Mesodermal cell (in vitro differentiated cells): ENCODE measurements around the gene CHPF.

ENCODE experiments used
- H3K27ac ChIP-seq: 2 replicates; pipeline ENCODE4 v1.7.0; 2013; ENCODE audit warnings: mild to moderate bottlenecking, low read depth, low read length, moderate library complexity; ENCODE audit not compliant: severe bottlenecking
- H3K36me3 ChIP-seq: 2 replicates; pipeline ENCODE4 v1.7.1; 2013; ENCODE audit warnings: mild to moderate bottlenecking, low read length, moderate library complexity; ENCODE audit not compliant: control insufficient read depth, insufficient read depth
- H3K4me1 ChIP-seq: one replicate; pipeline ENCODE4 v1.7.1; 2013; ENCODE audit warnings: mild to moderate bottlenecking, low read length; ENCODE audit not compliant: insufficient read depth, control insufficient read depth, poor library complexity, severe bottlenecking
- H3K4me3 ChIP-seq: 2 replicates; pipeline ENCODE4 v1.7.0; 2013; ENCODE audit warnings: low read length, control low read depth, mild to moderate bottlenecking; ENCODE audit not compliant: insufficient read depth, poor library complexity, severe bottlenecking; ENCODE audit errors: extremely low read depth
- H3K9me3 ChIP-seq: 2 replicates; pipeline ENCODE4 v1.7.1; 2013; ENCODE audit warnings: mild to moderate bottlenecking, low read length, moderate library complexity; ENCODE audit not compliant: control insufficient read depth
- WGBS, 2 experiments: methylation state at CpG; one replicate each; pipeline ENCODE4 v1.1.5; 2013; ENCODE audit warnings: missing lambda C conversion rate in 2 of 2; ENCODE audit not compliant: insufficient coverage in 2 of 2; 5-methylcytosine and 5-hydroxymethylcytosine counted together

Gene CHPF

GRCh38 chr2:219517954-219518778 is 25.4 kb downstream of the CHPF start:
- Histone ChIP-seq H3K27ac (no peak overlapping the region), H3K36me3 (no peaks in the 10 kb centered on the region), H3K4me1 (peaks cover 40% of the 10 kb centered on the region), H3K9me3 (no peaks in the 10 kb centered on the region), H3K4me3 (no peak overlapping the region)
- WGBS, 2 experiments = 69 to 74% methylated on average over 6 to 8 of the region's 10 CpGs

- H3K4me1 ChIP-seq = peaks cover 48% of the 10 kb centered on the region
- H3K36me3 ChIP-seq = no peaks in the 10 kb centered on the region
- H3K9me3 ChIP-seq = no peaks in the 10 kb centered on the region
- WGBS, 2 experiments = 83 to 89% methylated on average over 5 of the region's 7 CpGs
- H3K4me3 ChIP-seq = no peak overlapping the region
- no peak overlapping the region for H3K27ac ChIP-seq
These were observed 26.7 kb downstream of the CHPF start for GRCh38 chr2:219516888-219517287.

GRCh38 chr2:219515874-219516629 is 27.6 kb downstream of the CHPF start:
- WGBS, 2 experiments = 89 to 91% methylated on average over 11 to 16 of the region's 17 CpGs
- no peak overlapping the region for H3K27ac ChIP-seq
- H3K4me1 ChIP-seq = peaks cover 45% of the 10 kb centered on the region
- peaks cover 3% of the 10 kb centered on the region for H3K9me3 ChIP-seq
- H3K4me3 ChIP-seq = no peak overlapping the region
- H3K36me3 ChIP-seq = no peaks in the 10 kb centered on the region

GRCh38 chr2:219514836-219515235 is 28.8 kb downstream of the CHPF start:
- Histone ChIP-seq H3K27ac (no peak overlapping the region), H3K4me3 (no peak overlapping the region), H3K4me1 (peaks cover 35% of the 10 kb centered on the region), H3K36me3 (no peaks in the 10 kb centered on the region), H3K9me3 (peaks cover 5% of the 10 kb centered on the region)
- 92 to 93% methylated on average over 19 to 21 of the region's 21 CpGs for WGBS, 2 experiments

GRCh38 chr2:219514196-219514761 is 29.3 kb downstream of the CHPF start, which contains the start of gene ASIC4:
TSS of gene ASIC4 (plus strand) at chr2:219514482. CDS start at chr2:219514725, 243 bp downstream.
- H3K36me3 ChIP-seq = no peaks in the 10 kb centered on the region
- 19 to 22% methylated on average over 26 to 27 of the region's 31 CpGs for WGBS, 2 experiments
- peaks cover 35% of the 10 kb centered on the region for H3K4me1 ChIP-seq
- H3K27ac ChIP-seq = no peak within 1 kb of the TSS
- H3K9me3 ChIP-seq = peaks cover 5% of the 10 kb centered on the region
- no peak within 1 kb of the TSS for H3K4me3 ChIP-seq

- Histone ChIP-seq H3K36me3 (no peaks in the 10 kb centered on the region), H3K4me1 (peaks cover 37% of the 10 kb centered on the region), H3K27ac (no peak overlapping the region), H3K4me3 (no peak overlapping the region), H3K9me3 (peaks cover 5% of the 10 kb centered on the region)
- WGBS, 2 experiments = 30 to 44% methylated on average over 2 to 3 of the region's 4 CpGs
These were observed 29.8 kb downstream of the CHPF start for GRCh38 chr2:219513787-219514186.

- Histone ChIP-seq H3K36me3 (no peaks in the 10 kb centered on the region), H3K9me3 (peaks cover 5% of the 10 kb centered on the region), H3K27ac (no peak overlapping the region), H3K4me3 (no peak overlapping the region), H3K4me1 (peaks cover 38% of the 10 kb centered on the region)
- WGBS, 2 experiments = 25 to 37% methylated on average over 12 to 15 of the region's 16 CpGs
These were observed 30.9 kb downstream of the CHPF start for GRCh38 chr2:219512524-219513216.

- 65 to 83% methylated on average over 7 to 8 of the region's 15 CpGs for WGBS, 2 experiments
- Histone ChIP-seq H3K4me1 (peaks cover 38% of the 10 kb centered on the region), H3K27ac (no peak overlapping the region)
These were observed 31.9 kb downstream of the CHPF start for GRCh38 chr2:219511547-219512325.

GRCh38 chr2:219510512-219511135 is 33.0 kb downstream of the CHPF start:
- 62 to 75% methylated on average over 8 to 14 of the region's 22 CpGs for WGBS, 2 experiments
- Histone ChIP-seq H3K27ac (no peak overlapping the region), H3K4me1 (peaks cover 42% of the 10 kb centered on the region), H3K4me3 (no peak overlapping the region), H3K9me3 (peaks cover 5% of the 10 kb centered on the region), H3K36me3 (peaks cover 10% of the 10 kb centered on the region)

More at GRCh38 chr2:219511547-219512325, 31.9 kb downstream of the CHPF start:
- Histone ChIP-seq H3K9me3 (peaks cover 5% of the 10 kb centered on the region), H3K36me3 (peaks cover 4% of the 10 kb centered on the region), H3K4me3 (no peak overlapping the region)
